HEK293 (cell line): Measurements from ENCODE around the gene GHITM.

ENCODE experiments used
- CTCF ChIA-PET: fragments of 350-600 bp; formaldehyde crosslinking; extraction: SDS; loops from one replicate; lab custom pipeline; 2021; ENCODE audit warnings: antibody characterized with exemption; lab: Yijun Ruan, JAX
- POLR2A ChIA-PET: fragments of 300-600 bp; formaldehyde crosslinking; extraction: SDS; loops from one replicate; lab custom pipeline; 2020; ENCODE audit warnings: antibody characterized with exemption, inconsistent platforms; lab: Yijun Ruan, JAX
- H3K27ac ChIP-seq: fragments of 200-500 bp; sonication (Bioruptor generic); 2 replicates; pipeline ENCODE4 v1.5.1; 2014; ENCODE audit warnings: low read depth, low read length, control low read depth, inconsistent platforms; ENCODE audit errors: extremely low read depth
- H3K36me3 ChIP-seq, 2 experiments: fragments of 200-500 bp in 1 of 2; sonication (Bioruptor generic) in 1 of 2; 1 replicate in 1 of 2; 2 replicates in 1 of 2; pipeline ENCODE4 v1.5.1; 2014 to 2017; ENCODE audit warnings: inconsistent platforms in 2 of 2, low read length in 2 of 2; ENCODE audit not compliant: control insufficient read depth in 2 of 2, insufficient read depth in 1 of 2
- H3K4me1 ChIP-seq: fragments of 200-500 bp; sonication (Bioruptor generic); 2 replicates; pipeline ENCODE4 v1.5.1; 2014; ENCODE audit warnings: mild to moderate bottlenecking, low read length, inconsistent platforms; ENCODE audit not compliant: control insufficient read depth, insufficient read depth
- H3K4me3 ChIP-seq: 2 replicates; pipeline ENCODE4 v1.5.1; 2011; ENCODE audit warnings: low read depth, mild to moderate bottlenecking, control low read depth, low read length, moderate library complexity
- H3K9me3 ChIP-seq: fragments of 200-500 bp; sonication (Bioruptor generic); 2 replicates; pipeline ENCODE4 v1.5.1; 2014; ENCODE audit warnings: low read depth, low read length, inconsistent platforms; ENCODE audit not compliant: control insufficient read depth, insufficient read depth
- BCL11B ChIP-seq: fragments of 450-650 bp; formaldehyde crosslinking; IDR thresholded peaks from 2 replicates; pipeline ENCODE4 v1.5.1; 2016; ENCODE audit warnings: low read depth, missing biosample characterization, missing genetic modification characterization
- HOXA7 ChIP-seq: sonication (generic); formaldehyde crosslinking; IDR thresholded peaks from 2 replicates; pipeline ENCODE4 v1.8.1; 2022; ENCODE audit warnings: missing genetic modification reagents, borderline replicate concordance
- IKZF3 ChIP-seq: fragments of 450-650 bp; IDR thresholded peaks from 2 replicates; pipeline ENCODE4 v1.5.0; 2018; ENCODE audit warnings: missing biosample characterization, mild to moderate bottlenecking, missing genetic modification characterization, moderate library complexity
- KLF16 ChIP-seq: fragments of 450-650 bp; formaldehyde crosslinking; IDR thresholded peaks from 2 replicates; pipeline ENCODE4 v1.5.1; 2017; ENCODE audit warnings: missing biosample characterization, missing genetic modification characterization
- KLF8 ChIP-seq: fragments of 450-650 bp; formaldehyde crosslinking; IDR thresholded peaks from 2 replicates; pipeline ENCODE4 v1.5.1; 2016; ENCODE audit warnings: missing biosample characterization, missing genetic modification characterization
- MZF1 ChIP-seq: fragments of 450-650 bp; formaldehyde crosslinking; IDR thresholded peaks from 2 replicates; pipeline ENCODE4 v1.5.1; 2017; ENCODE audit warnings: missing biosample characterization, missing genetic modification characterization, borderline replicate concordance
- OSR2 ChIP-seq: fragments of 450-650 bp; formaldehyde crosslinking; IDR thresholded peaks from 2 replicates; pipeline ENCODE4 v1.5.1; 2016; ENCODE audit warnings: missing biosample characterization, missing genetic modification characterization
- SP7 ChIP-seq: fragments of 450-650 bp; formaldehyde crosslinking; IDR thresholded peaks from 2 replicates; pipeline ENCODE4 v1.5.1; 2016; ENCODE audit warnings: missing biosample characterization, missing genetic modification characterization
- ZFP41 ChIP-seq: fragments of 450-650 bp; formaldehyde crosslinking; IDR thresholded peaks from 2 replicates; pipeline ENCODE4 v1.5.1; 2016; ENCODE audit warnings: missing biosample characterization, missing genetic modification characterization, borderline replicate concordance
- ZNF2 ChIP-seq: fragments of 450-650 bp; formaldehyde crosslinking; IDR thresholded peaks from 2 replicates; pipeline ENCODE4 v1.5.1; 2016; ENCODE audit warnings: missing biosample characterization, missing genetic modification characterization
- ZNF221 ChIP-seq: fragments of 450-650 bp; formaldehyde crosslinking; IDR thresholded peaks from 2 replicates; pipeline ENCODE4 v1.5.1; 2017; ENCODE audit warnings: missing biosample characterization, missing genetic modification characterization, borderline replicate concordance
- ZNF266 ChIP-seq: fragments of 450-650 bp; formaldehyde crosslinking; IDR thresholded peaks from 2 replicates; pipeline ENCODE4 v1.5.1; 2016; ENCODE audit warnings: missing biosample characterization, missing genetic modification characterization, low read depth
- ZNF366 ChIP-seq: fragments of 450-650 bp; formaldehyde crosslinking; conservative IDR thresholded peaks from 2 replicates; pipeline ENCODE4 v1.5.1; 2016; ENCODE audit warnings: missing biosample characterization, missing genetic modification characterization
- ZNF423 ChIP-seq: fragments of 450-650 bp; formaldehyde crosslinking; IDR thresholded peaks from 2 replicates; pipeline ENCODE4 v1.5.1; 2016; ENCODE audit warnings: missing biosample characterization, missing genetic modification characterization
- ZNF560 ChIP-seq: fragments of 450-650 bp; formaldehyde crosslinking; IDR thresholded peaks from 2 replicates; pipeline ENCODE4 v1.5.1; 2017; ENCODE audit warnings: missing biosample characterization, missing genetic modification characterization, borderline replicate concordance
- ZNF610 ChIP-seq: fragments of 450-650 bp; formaldehyde crosslinking; IDR thresholded peaks from 2 replicates; pipeline ENCODE4 v1.5.1; 2016; ENCODE audit warnings: missing biosample characterization, missing genetic modification characterization, borderline replicate concordance
- ZNF76 ChIP-seq: fragments of 450-650 bp; formaldehyde crosslinking; IDR thresholded peaks from 2 replicates; pipeline ENCODE4; 2016; ENCODE audit warnings: low read depth, missing biosample characterization, missing genetic modification characterization, borderline replicate concordance
- ZNF776 ChIP-seq: fragments of 450-650 bp; formaldehyde crosslinking; IDR thresholded peaks from 2 replicates; pipeline ENCODE4 v1.5.0; 2017; ENCODE audit warnings: missing biosample characterization, missing genetic modification characterization, borderline replicate concordance
- ZXDB ChIP-seq: fragments of 450-650 bp; formaldehyde crosslinking; IDR thresholded peaks from 2 replicates; pipeline ENCODE4 v1.5.1; 2016; ENCODE audit warnings: missing biosample characterization, missing genetic modification characterization
- TF ChIP-seq, protein P1 (sequence below): fragments of 450-650 bp; formaldehyde crosslinking; IDR thresholded peaks from 2 replicates; pipeline ENCODE4 v1.5.1; 2016; ENCODE audit warnings: missing biosample characterization, missing genetic modification characterization
- TF ChIP-seq, protein P2 (sequence below): fragments of 450-650 bp; formaldehyde crosslinking; IDR thresholded peaks from 2 replicates; pipeline ENCODE4 v1.5.1; 2016; ENCODE audit warnings: missing biosample characterization, missing genetic modification characterization
- TF ChIP-seq, protein P3 (sequence below): fragments of 450-650 bp; formaldehyde crosslinking; IDR thresholded peaks from 2 replicates; pipeline ENCODE4 v1.5.1; 2016; ENCODE audit warnings: missing biosample characterization, missing genetic modification characterization
- TF ChIP-seq, protein P4 (sequence below): fragments of 450-650 bp; formaldehyde crosslinking; IDR thresholded peaks from 2 replicates; pipeline ENCODE4 v1.5.1; 2016; ENCODE audit warnings: missing biosample characterization, missing genetic modification characterization
- TF ChIP-seq, protein P5 (sequence below): fragments of 450-650 bp; formaldehyde crosslinking; IDR thresholded peaks from 2 replicates; pipeline ENCODE4 v1.5.1; 2016; ENCODE audit warnings: missing biosample characterization, missing genetic modification characterization, low read depth

GHITM gene

DNA sequence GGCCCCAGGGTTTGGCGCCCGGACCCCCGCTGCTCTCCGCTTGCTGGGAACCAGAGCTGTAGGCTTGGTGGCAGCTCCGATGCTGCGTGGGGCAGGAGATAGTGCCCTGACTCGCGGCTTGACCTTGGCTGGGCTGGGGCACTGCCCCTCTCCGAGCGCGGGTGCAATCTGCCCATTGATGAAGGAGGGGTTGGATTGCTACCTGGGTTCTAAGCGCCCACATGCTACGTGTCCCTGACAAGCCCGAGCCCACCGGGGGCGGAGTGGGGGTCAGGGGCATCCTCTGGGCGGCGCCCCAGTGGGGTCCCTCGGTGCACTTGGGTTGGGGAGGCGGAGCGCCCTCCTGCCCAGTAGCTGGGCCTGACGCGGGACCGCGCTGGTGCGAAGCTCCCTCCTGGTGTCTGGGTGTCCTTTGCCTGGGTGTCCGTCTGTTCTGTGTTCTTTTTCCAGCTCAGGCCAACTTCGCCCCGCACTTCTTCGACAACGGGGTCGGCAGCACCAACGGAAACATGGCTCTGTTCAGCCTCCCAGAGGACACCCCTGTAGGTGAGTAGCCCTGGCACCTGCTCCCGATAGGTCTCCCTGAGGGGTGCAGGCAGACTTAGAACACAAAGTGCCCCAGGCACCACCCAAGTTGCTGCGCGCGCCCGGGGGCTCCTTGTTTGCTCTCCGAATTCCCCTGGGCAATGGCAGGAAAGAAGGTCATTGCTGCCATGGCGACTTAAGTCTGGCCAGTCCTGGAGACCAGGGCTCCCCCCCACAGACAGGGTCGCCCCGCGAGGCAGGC is 55.9 kb downstream of the GHITM start:
- Histone ChIP-seq H3K27ac (no peak overlapping the region), H3K9me3 (no peaks in the 10 kb centered on the region), H3K4me1 (peaks cover 8% of the 10 kb centered on the region), H3K4me3 (no peak overlapping the region), H3K36me3 (no peaks in the 10 kb centered on the region)
- CTCF ChIA-PET = interaction anchor here (0.6 kb wide), 1 partner anchor 12 kb away, joined by 4 read pairs; no protein-coding TSS in a partner anchor
- no peak for TF ChIP-seq ZNF610 (tag by site-specific recombination)
- TF ChIP-seq, protein P1, sequence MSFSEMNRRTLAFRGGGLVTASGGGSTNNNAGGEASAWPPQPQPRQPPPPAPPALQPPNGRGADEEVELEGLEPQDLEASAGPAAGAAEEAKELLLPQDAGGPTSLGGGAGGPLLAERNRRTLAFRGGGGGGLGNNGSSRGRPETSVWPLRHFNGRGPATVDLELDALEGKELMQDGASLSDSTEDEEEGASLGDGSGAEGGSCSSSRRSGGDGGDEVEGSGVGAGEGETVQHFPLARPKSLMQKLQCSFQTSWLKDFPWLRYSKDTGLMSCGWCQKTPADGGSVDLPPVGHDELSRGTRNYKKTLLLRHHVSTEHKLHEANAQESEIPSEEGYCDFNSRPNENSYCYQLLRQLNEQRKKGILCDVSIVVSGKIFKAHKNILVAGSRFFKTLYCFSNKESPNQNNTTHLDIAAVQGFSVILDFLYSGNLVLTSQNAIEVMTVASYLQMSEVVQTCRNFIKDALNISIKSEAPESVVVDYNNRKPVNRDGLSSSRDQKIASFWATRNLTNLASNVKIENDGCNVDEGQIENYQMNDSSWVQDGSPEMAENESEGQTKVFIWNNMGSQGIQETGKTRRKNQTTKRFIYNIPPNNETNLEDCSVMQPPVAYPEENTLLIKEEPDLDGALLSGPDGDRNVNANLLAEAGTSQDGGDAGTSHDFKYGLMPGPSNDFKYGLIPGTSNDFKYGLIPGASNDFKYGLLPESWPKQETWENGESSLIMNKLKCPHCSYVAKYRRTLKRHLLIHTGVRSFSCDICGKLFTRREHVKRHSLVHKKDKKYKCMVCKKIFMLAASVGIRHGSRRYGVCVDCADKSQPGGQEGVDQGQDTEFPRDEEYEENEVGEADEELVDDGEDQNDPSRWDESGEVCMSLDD = 0 out of 2 replicates have a peak, but pooled peaks have one; percentile 43
- POLR2A ChIA-PET = no interaction called here

DNA sequence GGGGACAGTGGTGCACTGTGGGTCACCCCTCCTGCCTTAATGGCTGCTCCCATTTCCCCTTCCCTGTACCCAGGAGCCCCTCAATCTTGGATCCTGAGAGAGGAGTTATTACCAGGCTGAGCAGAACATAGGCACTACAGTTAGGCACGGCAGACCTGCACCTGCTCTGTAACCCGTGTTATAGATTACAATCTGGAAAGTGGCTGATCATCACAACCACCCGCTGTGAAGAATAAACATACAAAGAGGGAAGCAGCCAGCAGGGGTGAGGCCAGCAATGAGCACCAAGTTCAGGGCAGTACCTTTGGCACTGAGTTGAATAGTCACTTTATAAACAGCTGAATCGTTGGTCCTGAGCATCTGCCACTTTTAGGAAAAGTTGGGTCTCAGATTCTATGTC is 56.8 kb downstream of the GHITM start:
- no peaks in the 10 kb centered on the region for H3K9me3 ChIP-seq
- no peak overlapping the region for H3K27ac ChIP-seq
- ChIA-PET CTCF (interaction anchor here (1.2 kb wide), 1 partner anchor 9 kb away, joined by 4 read pairs; no protein-coding TSS in a partner anchor), POLR2A (no interaction called here)
- H3K4me1 ChIP-seq = peaks cover 8% of the 10 kb centered on the region
- no peak overlapping the region for H3K4me3 ChIP-seq
- H3K36me3 ChIP-seq = no peaks in the 10 kb centered on the region
- no peak for TF ChIP-seq ZNF221 (tag by site-specific recombination)
- no peak for TF ChIP-seq ZFP41 (tag by site-specific recombination)
- no peak for TF ChIP-seq HOXA7 (CRISPR knock-in tag)
- TF ChIP-seq, protein P2, sequence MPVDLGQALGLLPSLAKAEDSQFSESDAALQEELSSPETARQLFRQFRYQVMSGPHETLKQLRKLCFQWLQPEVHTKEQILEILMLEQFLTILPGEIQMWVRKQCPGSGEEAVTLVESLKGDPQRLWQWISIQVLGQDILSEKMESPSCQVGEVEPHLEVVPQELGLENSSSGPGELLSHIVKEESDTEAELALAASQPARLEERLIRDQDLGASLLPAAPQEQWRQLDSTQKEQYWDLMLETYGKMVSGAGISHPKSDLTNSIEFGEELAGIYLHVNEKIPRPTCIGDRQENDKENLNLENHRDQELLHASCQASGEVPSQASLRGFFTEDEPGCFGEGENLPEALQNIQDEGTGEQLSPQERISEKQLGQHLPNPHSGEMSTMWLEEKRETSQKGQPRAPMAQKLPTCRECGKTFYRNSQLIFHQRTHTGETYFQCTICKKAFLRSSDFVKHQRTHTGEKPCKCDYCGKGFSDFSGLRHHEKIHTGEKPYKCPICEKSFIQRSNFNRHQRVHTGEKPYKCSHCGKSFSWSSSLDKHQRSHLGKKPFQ = no peak
- TF ChIP-seq MZF1 = no peak
- peak; percentile 48 for TF ChIP-seq KLF8 (tag by site-specific recombination)
- no peak for TF ChIP-seq ZNF423
- TF ChIP-seq, protein P3, sequence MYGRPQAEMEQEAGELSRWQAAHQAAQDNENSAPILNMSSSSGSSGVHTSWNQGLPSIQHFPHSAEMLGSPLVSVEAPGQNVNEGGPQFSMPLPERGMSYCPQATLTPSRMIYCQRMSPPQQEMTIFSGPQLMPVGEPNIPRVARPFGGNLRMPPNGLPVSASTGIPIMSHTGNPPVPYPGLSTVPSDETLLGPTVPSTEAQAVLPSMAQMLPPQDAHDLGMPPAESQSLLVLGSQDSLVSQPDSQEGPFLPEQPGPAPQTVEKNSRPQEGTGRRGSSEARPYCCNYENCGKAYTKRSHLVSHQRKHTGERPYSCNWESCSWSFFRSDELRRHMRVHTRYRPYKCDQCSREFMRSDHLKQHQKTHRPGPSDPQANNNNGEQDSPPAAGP = peak; percentile 73; the same call in 1 of the 2 replicates
- TF ChIP-seq, protein P4, sequence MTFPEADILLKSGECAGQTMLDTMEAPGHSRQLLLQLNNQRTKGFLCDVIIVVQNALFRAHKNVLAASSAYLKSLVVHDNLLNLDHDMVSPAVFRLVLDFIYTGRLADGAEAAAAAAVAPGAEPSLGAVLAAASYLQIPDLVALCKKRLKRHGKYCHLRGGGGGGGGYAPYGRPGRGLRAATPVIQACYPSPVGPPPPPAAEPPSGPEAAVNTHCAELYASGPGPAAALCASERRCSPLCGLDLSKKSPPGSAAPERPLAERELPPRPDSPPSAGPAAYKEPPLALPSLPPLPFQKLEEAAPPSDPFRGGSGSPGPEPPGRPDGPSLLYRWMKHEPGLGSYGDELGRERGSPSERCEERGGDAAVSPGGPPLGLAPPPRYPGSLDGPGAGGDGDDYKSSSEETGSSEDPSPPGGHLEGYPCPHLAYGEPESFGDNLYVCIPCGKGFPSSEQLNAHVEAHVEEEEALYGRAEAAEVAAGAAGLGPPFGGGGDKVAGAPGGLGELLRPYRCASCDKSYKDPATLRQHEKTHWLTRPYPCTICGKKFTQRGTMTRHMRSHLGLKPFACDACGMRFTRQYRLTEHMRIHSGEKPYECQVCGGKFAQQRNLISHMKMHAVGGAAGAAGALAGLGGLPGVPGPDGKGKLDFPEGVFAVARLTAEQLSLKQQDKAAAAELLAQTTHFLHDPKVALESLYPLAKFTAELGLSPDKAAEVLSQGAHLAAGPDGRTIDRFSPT = no peak
- peak; percentile 69 for TF ChIP-seq OSR2 (tag by site-specific recombination)
- 0 out of 2 replicates have a peak, but pooled peaks have one; percentile 49 for TF ChIP-seq IKZF3 (tag by site-specific recombination)
- TF ChIP-seq, protein P5, sequence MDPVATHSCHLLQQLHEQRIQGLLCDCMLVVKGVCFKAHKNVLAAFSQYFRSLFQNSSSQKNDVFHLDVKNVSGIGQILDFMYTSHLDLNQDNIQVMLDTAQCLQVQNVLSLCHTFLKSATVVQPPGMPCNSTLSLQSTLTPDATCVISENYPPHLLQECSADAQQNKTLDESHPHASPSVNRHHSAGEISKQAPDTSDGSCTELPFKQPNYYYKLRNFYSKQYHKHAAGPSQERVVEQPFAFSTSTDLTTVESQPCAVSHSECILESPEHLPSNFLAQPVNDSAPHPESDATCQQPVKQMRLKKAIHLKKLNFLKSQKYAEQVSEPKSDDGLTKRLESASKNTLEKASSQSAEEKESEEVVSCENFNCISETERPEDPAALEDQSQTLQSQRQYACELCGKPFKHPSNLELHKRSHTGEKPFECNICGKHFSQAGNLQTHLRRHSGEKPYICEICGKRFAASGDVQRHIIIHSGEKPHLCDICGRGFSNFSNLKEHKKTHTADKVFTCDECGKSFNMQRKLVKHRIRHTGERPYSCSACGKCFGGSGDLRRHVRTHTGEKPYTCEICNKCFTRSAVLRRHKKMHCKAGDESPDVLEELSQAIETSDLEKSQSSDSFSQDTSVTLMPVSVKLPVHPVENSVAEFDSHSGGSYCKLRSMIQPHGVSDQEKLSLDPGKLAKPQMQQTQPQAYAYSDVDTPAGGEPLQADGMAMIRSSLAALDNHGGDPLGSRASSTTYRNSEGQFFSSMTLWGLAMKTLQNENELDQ (tag by site-specific recombination) = no peak
- TF ChIP-seq ZNF266 (tag by site-specific recombination) = no peak
- 0 out of 2 replicates have a peak, but pooled peaks have one; percentile 25 for TF ChIP-seq ZNF76 (tag by site-specific recombination)
- no peak for TF ChIP-seq BCL11B
- no peak for TF ChIP-seq KLF16
- TF ChIP-seq ZNF776 (tag by site-specific recombination) = no peak
- no peak for TF ChIP-seq ZNF2 (tag by site-specific recombination)
- peak; percentile 40; the same call in 1 of the 2 replicates for TF ChIP-seq SP7 (tag by site-specific recombination)
- TF ChIP-seq ZXDB (tag by site-specific recombination) = peak; percentile 23; the same call in 1 of the 2 replicates
- TF ChIP-seq ZNF560 (tag by site-specific recombination) = no peak
- TF ChIP-seq ZNF366 (tag by site-specific recombination) = peak; percentile 24; the same call in 1 of the 2 replicates
